Prostate gland (tissue), 2 donors: ENCODE measurements around the gene POM121L12.

Experiments used
- CTCF ChIP-seq, 4 experiments: fragments of 200-600 bp in 2 of 4; fragments of 450-650 bp in 2 of 4; sonication (generic) in 2 of 4; IDR thresholded peaks; 1 replicate in 3 of 4; 2 replicates in 1 of 4; pipeline ENCODE4 v1.5.1; 2016 to 2019; ENCODE audit warnings: antibody characterized with exemption in 4 of 4, mild to moderate bottlenecking in 2 of 4, moderate library complexity in 2 of 4
- POLR2A ChIP-seq: fragments of 450-650 bp; IDR thresholded peaks from one replicate; pipeline ENCODE4 v1.6.1; 2016; ENCODE audit warnings: antibody characterized with exemption, mild to moderate bottlenecking

GRCh38 chr7:52992479-52993162, 42.8 kb upstream of the POM121L12 start:
- TF ChIP-seq POLR2A = no peak
- TF ChIP-seq CTCF (IDR thresholded peaks at IDR 0.05) = no peak
